GM18861 (cell line): ENCODE results near the gene OR2W1.

Experiments
- ATAC-seq: cut with Tn5 transposase; IDR thresholded peaks from one replicate; pipeline ENCODE4 v1.9.1; 2021; ENCODE audit not compliant: unreplicated experiment

The OR2W1 gene

GRCh38 chr6:29045075-29045474 is at the start of gene OR2W1:
OR2W1 (minus strand) TSS chr6:29045175; CDS start chr6:29045175, 0 bp downstream.
- ATAC-seq: no peak

GRCh38 chr6:29092957-29093356 is 48.0 kb upstream of the OR2W1 start:
- no peak for ATAC-seq

GRCh38 chr6:29087213-29087612 is 42.2 kb upstream of the OR2W1 start, which contains the start of gene OR2B3:
OR2B3 (minus strand) TSS chr6:29087313; CDS start chr6:29087248, 65 bp downstream.
- no peak for ATAC-seq

GRCh38 chr6:29082457-29082856 is 37.5 kb upstream of the OR2W1 start:
- no peak for ATAC-seq

- ATAC-seq: no peak
Measured at GRCh38 chr6:29081312-29081711, 36.3 kb upstream of the OR2W1 start.

GRCh38 chr6:29079203-29079602 is 34.2 kb upstream of the OR2W1 start:
- no peak for ATAC-seq

- no peak for ATAC-seq
Measured at GRCh38 chr6:29071831-29072723, 27.1 kb upstream of the OR2W1 start.

- no peak for ATAC-seq
Measured at GRCh38 chr6:29051680-29052079, 6.7 kb upstream of the OR2W1 start.

- no peak for ATAC-seq
Measured at GRCh38 chr6:29035951-29036350, 9.0 kb downstream of the OR2W1 start.

- no peak for ATAC-seq
Measured at GRCh38 chr6:29028821-29029220, 16.2 kb downstream of the OR2W1 start.

GRCh38 chr6:29025927-29026585 is 18.9 kb downstream of the OR2W1 start:
- no peak for ATAC-seq

- no peak for ATAC-seq
Measured at GRCh38 chr6:29021434-29021833, 23.5 kb downstream of the OR2W1 start.

GRCh38 chr6:29019629-29020028 is 25.3 kb downstream of the OR2W1 start:
- ATAC-seq: no peak

GRCh38 chr6:29017428-29017802 is 27.6 kb downstream of the OR2W1 start:
- ATAC-seq: no peak

GRCh38 chr6:29016559-29017427 is 28.2 kb downstream of the OR2W1 start:
- peak; percentile 57 for ATAC-seq

GRCh38 chr6:29014729-29015608 is 30.0 kb downstream of the OR2W1 start:
- no peak for ATAC-seq

- ATAC-seq: no peak
Measured at GRCh38 chr6:29011276-29011734, 33.7 kb downstream of the OR2W1 start.

GRCh38 chr6:29009358-29009757 is 35.6 kb downstream of the OR2W1 start:
- ATAC-seq: no peak

GRCh38 chr6:29008089-29008488 is 36.9 kb downstream of the OR2W1 start:
- no peak for ATAC-seq
